Stimulated activated naive CD8-positive, alpha-beta T cell treated with anti-CD3 and anti-CD28 coated beads, Interleukin-15, Interleukin-2, amounts not matched to agents 100 ng/mL and 50 ng/mL, for 24 hours (primary cell): ENCODE results near the gene ZNF749.
"Not testable (repeated sequence)": the region's sequence is repeated elsewhere in the genome, so short reads cannot be mapped to it uniquely, and the experiment has no call there.

ENCODE experiments used
- H3K27ac Mint-ChIP-seq: one replicate; pipeline ENCODE4 v1.8.0; 2021; ENCODE audit warnings: mild to moderate bottlenecking, mixed read lengths
- H3K27me3 Mint-ChIP-seq: one replicate; pipeline ENCODE4 v1.8.0; 2021; ENCODE audit warnings: mixed read lengths
- H3K36me3 Mint-ChIP-seq: one replicate; pipeline ENCODE4 v1.8.0; 2021; ENCODE audit warnings: low read depth, mixed read lengths
- H3K4me1 Mint-ChIP-seq: one replicate; pipeline ENCODE4 v1.8.0; 2021; ENCODE audit warnings: low read depth, mixed read lengths
- H3K4me3 Mint-ChIP-seq: one replicate; pipeline ENCODE4 v1.8.0; 2021; ENCODE audit warnings: mild to moderate bottlenecking, mixed read lengths
- H3K9me3 Mint-ChIP-seq: one replicate; pipeline ENCODE4 v1.8.0; 2021; ENCODE audit warnings: mixed read lengths

ZNF749 gene

DNA sequence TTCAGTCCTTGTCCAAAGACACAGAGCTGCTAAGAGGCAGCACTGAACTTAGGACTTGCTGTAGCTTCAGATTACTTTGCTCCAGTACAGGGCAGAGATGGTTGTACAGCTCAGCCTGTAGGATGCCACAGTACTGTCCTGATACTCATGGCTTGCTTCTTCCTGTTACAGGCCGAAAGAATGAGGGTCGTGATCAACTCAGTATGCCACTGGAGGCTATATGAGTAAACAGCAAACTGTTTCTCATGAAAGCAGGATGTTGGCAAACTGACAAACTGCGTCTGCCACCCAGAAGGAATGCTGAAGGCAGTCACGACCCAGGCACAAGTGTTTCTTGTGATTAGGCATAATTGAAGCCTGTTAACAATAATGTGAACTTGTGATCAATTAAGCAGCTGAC, 2.8 kb downstream of the ZNF749 start:
- Mint-ChIP-seq H3K9me3 (peaks cover 51% of the 10 kb centered on the region), H3K36me3 (peaks cover 74% of the 10 kb centered on the region), H3K4me3 (no peak overlapping the region), H3K27me3 (no peaks in the 10 kb centered on the region), H3K27ac (no peak overlapping the region), H3K4me1 (peaks cover 28% of the 10 kb centered on the region)

GRCh38 chr19:57438925-57439324, 3.8 kb downstream of the ZNF749 start:
- Mint-ChIP-seq H3K4me3 (no peak overlapping the region), H3K36me3 (peaks cover 84% of the 10 kb centered on the region), H3K27ac (no peak overlapping the region), H3K4me1 (peaks cover 28% of the 10 kb centered on the region), H3K27me3 (no peaks in the 10 kb centered on the region), H3K9me3 (peaks cover 55% of the 10 kb centered on the region)

DNA sequence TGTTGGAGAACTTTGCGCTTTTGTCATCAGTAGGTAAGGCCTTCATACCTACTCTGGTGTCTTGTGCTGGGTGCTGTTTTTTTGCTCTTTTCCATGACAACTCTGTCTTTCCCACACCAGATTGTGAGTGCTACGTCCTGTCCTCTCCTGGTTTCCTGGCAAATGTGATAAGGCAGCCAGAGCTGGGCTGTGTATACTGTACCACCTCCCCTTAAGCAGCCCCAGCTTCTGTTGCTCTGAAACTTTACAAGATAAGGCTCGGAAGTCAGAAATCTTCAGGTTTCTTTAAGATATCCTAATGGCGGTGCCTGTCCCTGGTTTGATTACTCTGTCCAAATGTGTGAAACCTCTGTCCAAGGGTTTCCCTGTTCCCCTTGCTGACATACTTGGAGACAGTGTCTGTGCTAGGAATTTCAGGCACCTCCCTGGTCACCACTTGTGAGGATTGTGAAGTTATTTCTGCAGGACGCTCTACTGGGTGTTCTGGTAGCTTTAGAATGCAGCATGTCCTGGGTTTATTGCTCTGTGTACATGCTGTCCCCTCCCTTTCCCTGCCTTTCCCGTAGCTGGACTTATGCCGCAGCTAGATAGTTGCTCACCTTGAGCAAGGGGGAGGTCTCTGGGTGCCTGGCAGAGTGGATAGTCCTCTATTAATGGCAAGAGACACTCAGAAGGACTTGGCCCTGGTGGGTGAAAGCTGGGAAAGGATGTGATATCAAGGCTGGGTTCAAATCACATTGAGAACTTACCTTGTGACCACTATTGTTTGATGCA, 7.0 kb downstream of the ZNF749 start:
- Mint-ChIP-seq H3K36me3 (peaks cover 89% of the 10 kb centered on the region), H3K4me3 (no peak overlapping the region), H3K27me3 (no peaks in the 10 kb centered on the region), H3K27ac (no peak overlapping the region), H3K9me3 (peaks cover 62% of the 10 kb centered on the region), H3K4me1 (peaks cover 3% of the 10 kb centered on the region)

DNA sequence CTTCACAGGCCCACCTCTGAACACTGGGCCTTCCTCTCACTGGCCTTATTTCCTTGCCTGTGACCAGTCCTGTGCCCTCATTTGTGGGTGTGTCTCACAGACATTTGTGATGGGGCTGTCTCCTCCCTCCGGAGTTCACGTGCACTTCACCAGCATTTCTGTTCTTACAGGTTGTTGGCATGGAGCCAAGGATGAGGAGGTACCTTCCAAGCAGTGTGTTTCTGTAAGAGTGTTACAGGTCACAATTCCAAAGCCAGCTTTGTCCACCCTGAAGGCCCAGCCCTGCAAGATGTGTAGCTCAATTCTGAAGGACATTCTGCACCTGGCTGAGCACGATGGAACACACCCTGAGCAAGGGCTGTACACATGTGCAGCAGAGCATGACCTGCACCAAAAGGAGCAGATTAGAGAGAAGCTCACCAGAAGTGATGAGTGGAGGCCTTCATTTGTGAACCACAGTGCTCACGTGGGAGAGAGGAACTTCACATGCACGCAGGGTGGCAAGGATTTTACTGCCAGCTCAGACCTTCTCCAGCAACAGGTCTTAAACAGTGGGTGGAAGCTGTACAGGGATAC, 8.1 kb downstream of the ZNF749 start:
- Mint-ChIP-seq H3K9me3 (peaks cover 62% of the 10 kb centered on the region), H3K27ac (no peak overlapping the region), H3K4me1 (peaks cover 3% of the 10 kb centered on the region), H3K27me3 (no peaks in the 10 kb centered on the region), H3K36me3 (peaks cover 82% of the 10 kb centered on the region), H3K4me3 (no peak overlapping the region)

DNA sequence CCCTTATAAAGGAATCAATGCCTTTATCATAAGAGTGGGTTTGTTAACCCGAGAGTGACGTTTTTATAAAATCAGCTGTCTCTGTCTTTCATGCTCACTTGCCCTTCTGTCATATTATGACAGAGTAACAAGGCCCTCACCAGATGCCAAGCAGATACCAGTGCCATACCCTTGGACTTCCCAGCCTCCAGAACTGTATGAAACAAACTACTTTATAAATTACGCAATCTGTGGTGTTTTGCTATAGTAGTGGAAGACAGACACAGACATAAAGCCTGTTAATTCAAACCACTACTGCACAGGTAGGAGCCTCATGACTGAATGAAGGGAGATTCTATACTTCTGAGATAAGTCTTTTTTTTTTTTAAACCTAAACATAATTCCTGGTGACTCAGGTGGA, 17.2 kb downstream of the ZNF749 start:
- Mint-ChIP-seq H3K4me1 (no peaks in the 10 kb centered on the region), H3K27ac (no peak overlapping the region), H3K4me3 (no peak overlapping the region), H3K9me3 (peaks cover 38% of the 10 kb centered on the region), H3K27me3 (no peaks in the 10 kb centered on the region), H3K36me3 (peaks cover 48% of the 10 kb centered on the region)

DNA sequence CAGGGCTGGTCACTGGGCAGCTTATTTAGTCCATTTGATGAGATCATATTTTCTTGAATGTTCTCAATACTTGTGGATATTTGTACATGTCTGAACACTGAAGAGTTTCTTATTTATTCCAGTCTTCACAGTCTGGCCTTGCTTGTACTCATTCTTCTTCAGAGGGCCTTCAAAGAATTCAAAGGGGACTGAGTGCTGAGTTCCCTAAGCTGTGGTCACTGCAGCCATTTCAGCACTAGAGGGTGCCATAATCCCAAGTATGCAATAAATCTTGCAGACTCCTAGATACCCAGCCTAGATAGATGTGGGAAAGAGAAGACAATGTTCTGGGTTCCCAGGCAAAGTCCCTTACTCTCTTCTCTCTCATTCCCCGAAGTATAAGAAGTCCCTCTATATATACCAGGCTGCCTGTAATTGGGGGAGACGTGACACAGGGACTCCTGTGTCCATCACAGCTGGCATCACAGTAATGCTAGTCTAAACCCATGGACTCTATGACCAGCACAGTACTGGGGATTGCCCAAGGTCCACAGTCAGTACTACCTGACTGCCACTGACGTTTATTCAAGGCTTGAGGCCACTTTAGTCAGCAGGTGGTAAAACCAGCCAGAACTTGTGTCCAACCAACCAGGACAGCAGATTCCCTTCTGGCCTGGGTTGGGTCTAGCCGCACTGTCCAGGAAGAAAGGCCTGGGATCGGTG, 30.7 kb downstream of the ZNF749 start:
- Mint-ChIP-seq H3K27me3 (no peaks in the 10 kb centered on the region), H3K9me3 (peaks cover 58% of the 10 kb centered on the region), H3K4me1 (no peaks in the 10 kb centered on the region), H3K27ac (no peak overlapping the region), H3K4me3 (no peak overlapping the region), H3K36me3 (peaks cover 56% of the 10 kb centered on the region)

DNA sequence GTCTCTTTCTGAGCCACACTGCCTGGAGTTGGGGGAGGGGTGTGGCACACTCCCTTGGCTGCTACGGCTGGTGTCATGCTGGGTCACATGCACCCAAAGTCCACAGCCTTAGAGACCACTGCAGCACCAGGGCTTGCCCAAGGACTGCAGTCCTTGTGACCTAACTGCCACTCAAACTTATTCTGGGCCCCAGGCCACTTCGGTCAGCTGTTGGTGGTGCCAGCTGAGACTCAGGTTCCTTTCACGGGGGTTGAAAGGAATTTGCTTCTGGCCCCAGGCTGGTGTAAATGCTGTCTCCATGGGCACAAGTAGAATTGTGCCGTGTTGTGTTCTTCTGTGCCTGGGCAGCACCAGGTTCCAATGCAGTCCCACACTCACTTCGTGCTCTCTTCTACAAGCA, 31.4 kb downstream of the ZNF749 start:
- Mint-ChIP-seq H3K4me3 (no peak overlapping the region), H3K27ac (no peak overlapping the region), H3K36me3 (peaks cover 63% of the 10 kb centered on the region), H3K4me1 (no peaks in the 10 kb centered on the region), H3K27me3 (no peaks in the 10 kb centered on the region), H3K9me3 (peaks cover 54% of the 10 kb centered on the region)

- no peaks in the 10 kb centered on the region for H3K27me3 Mint-ChIP-seq
- H3K36me3 Mint-ChIP-seq = peaks cover 96% of the 10 kb centered on the region
- H3K4me3 Mint-ChIP-seq = no peak overlapping the region
- peaks cover 71% of the 10 kb centered on the region for H3K9me3 Mint-ChIP-seq
- H3K4me1 Mint-ChIP-seq = peaks cover 23% of the 10 kb centered on the region
- no peak overlapping the region for H3K27ac Mint-ChIP-seq
These were observed 38.5 kb downstream of the ZNF749 start for GRCh38 chr19:57473646-57474045.

DNA sequence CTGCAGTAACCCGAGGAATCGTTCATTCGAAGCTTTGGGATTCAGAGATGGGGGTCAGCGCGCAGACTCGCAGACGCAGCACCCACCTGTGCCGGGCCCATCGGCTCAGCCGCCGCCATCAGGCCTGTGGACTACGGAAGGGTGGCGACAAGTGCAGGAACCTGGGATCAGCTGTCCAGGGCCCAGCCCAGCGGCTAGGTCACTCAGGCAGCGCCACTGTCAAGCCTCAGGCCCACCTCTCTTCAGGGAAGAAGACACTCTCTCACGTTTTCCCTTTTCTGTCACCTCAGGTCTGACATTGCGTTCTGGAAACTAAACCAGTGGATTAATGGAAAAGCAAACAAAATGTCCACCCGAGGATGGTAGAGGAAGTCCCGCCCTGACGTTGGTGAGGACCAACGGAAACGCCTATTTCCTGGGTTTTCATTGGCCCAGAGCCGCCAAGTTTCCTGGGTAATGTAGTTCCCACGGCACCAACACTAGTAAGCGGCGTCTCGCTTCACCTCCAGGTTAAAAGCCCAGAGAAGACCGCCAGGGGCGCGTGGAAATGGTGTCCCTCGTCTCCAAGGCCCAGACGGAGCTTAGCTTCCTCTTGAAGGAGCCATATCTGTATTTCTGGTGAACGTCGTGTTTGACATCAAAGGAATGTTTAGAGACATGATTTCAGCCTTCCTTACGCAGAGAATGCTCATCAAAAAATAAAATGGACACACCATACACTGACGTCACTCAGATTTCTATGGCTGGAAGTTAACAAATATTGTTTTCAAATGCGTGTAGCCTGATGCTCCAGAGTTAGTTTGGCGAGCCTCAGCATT, 42.3 kb downstream of the ZNF749 start, which contains the start of gene ZNF772:
TSS of gene ZNF772 (minus strand) at position 376 of the 818 bp plus-strand sequence. CDS start at position 119, 257 bp downstream.
- H3K4me3 Mint-ChIP-seq = peak within 1 kb of the TSS; percentile 92
- H3K9me3 Mint-ChIP-seq = peaks cover 60% of the 10 kb centered on the region
- H3K27me3 Mint-ChIP-seq = peaks cover 3% of the 10 kb centered on the region
- peaks cover 67% of the 10 kb centered on the region for H3K36me3 Mint-ChIP-seq
- peaks cover 23% of the 10 kb centered on the region for H3K4me1 Mint-ChIP-seq
- peak within 1 kb of the TSS; percentile 89 for H3K27ac Mint-ChIP-seq

GRCh38 chr19:57487477-57488298, 52.6 kb downstream of the ZNF749 start, which contains the start of gene ZNF419:
TSS of gene ZNF419 (plus strand) at chr19:57487750. CDS start at chr19:57487951, 201 bp downstream.
- peak within 1 kb of the TSS; percentile 78 for H3K4me3 Mint-ChIP-seq
- H3K36me3 Mint-ChIP-seq = peaks cover 55% of the 10 kb centered on the region
- peaks cover 28% of the 10 kb centered on the region for H3K9me3 Mint-ChIP-seq
- peaks cover 13% of the 10 kb centered on the region for H3K4me1 Mint-ChIP-seq
- not testable (repeated sequence) for H3K27me3 Mint-ChIP-seq
- peak within 1 kb of the TSS; percentile 83 for H3K27ac Mint-ChIP-seq

DNA sequence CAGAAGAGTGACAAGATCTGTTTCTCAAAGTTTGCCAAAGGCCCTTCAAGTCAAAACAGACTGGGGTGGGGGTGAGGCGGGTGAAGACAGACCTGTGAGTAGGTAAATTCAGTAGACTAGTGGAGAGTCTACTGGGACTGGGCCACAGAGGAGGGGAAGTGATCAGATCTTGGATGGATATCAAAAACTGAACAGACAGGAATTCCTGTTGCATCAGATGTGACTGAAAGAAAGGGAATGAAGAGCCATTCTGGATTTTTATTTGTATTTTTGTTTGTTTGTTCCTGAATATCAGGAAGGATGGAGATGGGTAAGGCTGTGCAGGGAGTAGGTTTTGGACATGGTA, 53.1 kb downstream of the ZNF749 start:
- Mint-ChIP-seq H3K4me3 (peak overlapping the region; percentile 78), H3K4me1 (peaks cover 13% of the 10 kb centered on the region), H3K36me3 (peaks cover 61% of the 10 kb centered on the region), H3K9me3 (peaks cover 33% of the 10 kb centered on the region)
- not testable (repeated sequence) for H3K27me3 Mint-ChIP-seq, H3K27ac Mint-ChIP-seq
